ENCODE data around the gene PARD3B. TPM values are rescaled to one million over a fixed set of nuclear protein-coding genes. Genes with fewer than 3 reads are reported as not detected.

Gene PARD3B
- total and polyA plus RNA-seq, 2 of the 8 experiments (the other 6 are each of a cell fraction or from before 2014, with no cell fraction given), result 1.2 to 5.7 TPM

DNA sequence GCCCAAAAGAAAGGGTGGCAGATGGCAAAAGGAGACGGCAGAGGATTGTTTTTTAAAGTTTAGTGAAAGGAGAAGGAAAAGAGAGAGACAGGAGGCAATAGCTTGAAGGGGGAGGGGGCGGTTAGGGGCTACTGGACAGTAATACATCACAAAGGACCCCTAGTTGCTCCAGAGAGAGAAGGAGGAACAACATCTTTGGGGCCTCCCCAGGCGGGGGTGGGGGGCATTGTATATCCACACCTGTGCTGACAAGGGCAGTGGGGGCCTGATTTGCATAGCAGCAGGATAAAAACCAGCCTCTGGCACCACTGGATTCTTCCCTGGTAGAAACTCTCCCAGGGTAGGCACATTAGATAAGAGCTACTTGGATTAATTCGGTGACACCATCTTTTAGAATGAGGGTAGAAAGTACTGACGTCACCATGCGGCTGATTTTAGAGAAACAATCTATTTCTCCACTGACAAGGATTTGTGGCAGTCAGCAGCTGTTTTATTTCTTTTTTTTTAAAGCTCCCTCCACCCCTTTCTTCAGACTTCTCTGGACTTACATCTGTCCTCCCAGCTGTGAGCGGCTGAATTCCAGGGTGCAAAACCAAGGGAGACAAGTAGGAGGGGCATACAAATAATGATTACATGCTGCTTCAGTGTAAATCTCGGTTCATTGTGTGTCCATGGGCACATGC is 937.3 kb downstream of the PARD3B start (continued):
- no peak for TF ChIP-seq SIN3A (conservative IDR thresholded peaks at IDR 0.05 in 1 of 2, IDR thresholded peaks at IDR 0.05 in 1 of 2; ENCODE audit: low read depth in 1 of 2, low read length in 2 of 2)
- TF ChIP-seq BRCA1 (IDR thresholded peaks at IDR 0.05; ENCODE audit: low read depth, low read length), result no peak
- TF ChIP-seq TEAD4 (IDR thresholded peaks at IDR 0.05; ENCODE audit: low read depth, low read length), result peak; percentile 34; the same call in 1 of the 2 replicates
- no peak for TF ChIP-seq CEBPB (IDR thresholded peaks at IDR 0.05; ENCODE audit: low read depth, low read length)
- no peak for TF ChIP-seq E2F6 (IDR thresholded peaks at IDR 0.05)
- TF ChIP-seq, protein P1, sequence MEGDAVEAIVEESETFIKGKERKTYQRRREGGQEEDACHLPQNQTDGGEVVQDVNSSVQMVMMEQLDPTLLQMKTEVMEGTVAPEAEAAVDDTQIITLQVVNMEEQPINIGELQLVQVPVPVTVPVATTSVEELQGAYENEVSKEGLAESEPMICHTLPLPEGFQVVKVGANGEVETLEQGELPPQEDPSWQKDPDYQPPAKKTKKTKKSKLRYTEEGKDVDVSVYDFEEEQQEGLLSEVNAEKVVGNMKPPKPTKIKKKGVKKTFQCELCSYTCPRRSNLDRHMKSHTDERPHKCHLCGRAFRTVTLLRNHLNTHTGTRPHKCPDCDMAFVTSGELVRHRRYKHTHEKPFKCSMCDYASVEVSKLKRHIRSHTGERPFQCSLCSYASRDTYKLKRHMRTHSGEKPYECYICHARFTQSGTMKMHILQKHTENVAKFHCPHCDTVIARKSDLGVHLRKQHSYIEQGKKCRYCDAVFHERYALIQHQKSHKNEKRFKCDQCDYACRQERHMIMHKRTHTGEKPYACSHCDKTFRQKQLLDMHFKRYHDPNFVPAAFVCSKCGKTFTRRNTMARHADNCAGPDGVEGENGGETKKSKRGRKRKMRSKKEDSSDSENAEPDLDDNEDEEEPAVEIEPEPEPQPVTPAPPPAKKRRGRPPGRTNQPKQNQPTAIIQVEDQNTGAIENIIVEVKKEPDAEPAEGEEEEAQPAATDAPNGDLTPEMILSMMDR (IDR thresholded peaks at IDR 0.05; ENCODE audit: control extremely low read depth in 1 of 3, insufficient read depth in 1 of 3, low read depth in 1 of 3, low read length in 3 of 3), result no peak
- peak; percentile 59 for TF ChIP-seq CHD7 (IDR thresholded peaks at IDR 0.05; ENCODE audit: insufficient replicate concordance, low read length)

Data from H1 (cell line).